Measurements from ENCODE around the gene ANKRD9.

ANKRD9 gene

DNA sequence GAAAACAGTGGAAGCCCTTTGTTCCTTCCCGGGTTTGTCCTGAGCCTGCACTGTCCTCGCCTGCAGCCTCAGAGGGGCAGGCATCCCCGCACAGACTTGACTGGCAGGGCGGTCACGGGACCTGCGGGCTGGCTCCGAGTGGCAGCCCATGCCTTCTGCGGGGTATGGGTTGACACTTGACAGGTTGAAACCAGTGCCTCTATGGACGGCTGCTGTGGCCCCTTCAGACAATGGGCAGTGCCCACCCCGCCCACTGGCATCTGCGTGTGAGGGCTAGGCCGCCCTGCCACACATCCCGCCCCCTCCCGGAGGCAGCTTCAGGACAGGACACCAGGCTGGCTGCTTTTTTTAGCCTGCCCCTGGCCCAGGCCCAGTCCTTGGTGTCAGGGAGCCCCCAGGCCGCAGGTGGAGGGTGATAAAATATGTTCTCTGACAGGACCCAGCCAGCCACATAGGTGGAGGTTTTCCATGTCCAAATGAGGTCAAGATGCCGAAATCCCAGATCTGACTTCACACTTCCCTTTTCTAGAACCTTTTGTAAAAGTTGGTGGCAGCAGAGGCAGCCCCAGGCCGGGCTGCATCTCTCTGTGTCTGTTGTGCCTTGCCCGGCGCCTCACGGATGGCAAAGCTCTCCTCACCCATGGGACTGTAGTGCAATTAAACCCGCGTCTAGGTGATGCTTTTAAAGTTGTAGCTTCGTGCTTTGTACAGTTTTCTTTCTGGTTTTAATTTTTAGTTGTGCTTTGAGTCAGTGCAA lies 10.0 kb downstream of the ANKRD9 start:
- no peak for DNase-seq (ENCODE audit: low read depth in 2 of 3, low spot score in 2 of 3)

- DNase-seq (ENCODE audit: low read depth in 2 of 3, low spot score in 2 of 3): no peak
Observed at GRCh38 chr14:102498678-102499265, 10.8 kb downstream of the ANKRD9 start.

DNA sequence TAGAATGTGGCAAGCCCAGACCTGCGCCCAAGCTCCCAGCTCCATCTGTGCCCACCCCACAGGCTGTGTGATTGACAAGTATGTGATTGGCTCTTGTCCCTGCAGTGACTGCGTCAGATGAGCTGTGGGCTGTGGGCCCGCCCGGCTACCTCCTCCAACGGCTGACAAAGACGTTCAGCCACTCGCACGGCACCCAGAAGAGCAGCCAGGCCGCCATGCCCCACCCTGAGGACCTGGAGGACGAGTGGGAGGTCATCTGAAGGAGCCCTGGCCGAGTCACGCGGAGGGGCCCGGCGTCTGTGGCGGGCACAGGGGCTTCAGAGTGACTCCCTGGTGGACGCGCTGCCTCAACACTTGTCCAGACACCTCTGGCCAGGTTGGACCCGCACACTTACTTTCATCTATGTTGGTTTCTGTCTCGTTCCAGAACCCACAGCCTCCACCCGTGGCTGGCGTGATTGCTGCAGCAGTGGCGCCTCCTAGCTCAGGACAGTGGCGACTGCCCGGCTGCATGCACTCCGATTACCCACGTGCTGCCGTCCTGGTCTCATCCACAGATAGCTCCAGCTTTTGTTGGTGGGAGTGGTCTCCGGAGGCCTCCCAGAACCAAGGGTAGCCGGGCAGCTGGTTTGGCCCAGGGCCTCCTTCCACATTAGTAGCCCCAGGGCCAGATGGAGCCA lies 11.4 kb downstream of the ANKRD9 start:
- DNase-seq (ENCODE audit: low read depth in 2 of 3, low spot score in 2 of 3): no peak

DNA sequence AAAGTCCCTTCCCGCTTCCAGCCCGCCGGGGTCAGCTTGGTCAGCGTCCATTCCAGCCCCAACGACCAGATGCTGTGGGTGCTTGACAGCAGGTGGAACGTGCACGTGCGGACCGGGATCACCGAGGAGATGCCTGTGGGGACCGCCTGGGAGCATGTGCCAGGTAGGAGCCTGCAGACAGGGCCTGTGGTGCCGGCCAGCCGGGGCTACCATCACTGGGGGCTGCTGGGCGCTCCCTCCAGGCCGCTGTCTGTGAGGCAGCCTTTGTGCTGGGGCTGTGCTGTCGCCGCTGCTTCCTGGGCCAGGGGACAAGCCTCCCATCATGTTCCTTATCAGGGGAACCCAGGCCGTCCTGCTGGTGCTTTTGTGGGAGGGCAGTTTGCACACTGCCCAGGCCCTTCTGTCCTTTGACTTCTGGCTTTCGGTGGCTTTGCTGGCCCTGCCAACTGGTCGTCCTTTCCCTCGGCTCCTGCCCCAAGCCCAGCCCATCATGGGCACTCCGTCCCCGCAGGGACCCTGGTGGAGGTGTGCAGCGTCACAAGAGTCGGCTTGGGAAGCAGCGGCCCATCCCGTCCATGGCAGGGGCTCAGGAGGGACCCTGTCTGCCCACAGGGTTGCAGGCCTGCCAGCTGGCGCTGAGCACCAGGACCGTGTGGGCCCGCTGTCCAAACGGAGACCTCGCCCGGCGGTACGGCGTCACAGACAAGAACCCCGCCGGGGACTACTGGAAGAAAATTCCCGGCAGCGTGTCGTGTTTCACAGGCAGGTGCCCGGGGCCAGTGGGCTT lies 12.4 kb downstream of the ANKRD9 start:
- DNase-seq (ENCODE audit: low read depth in 2 of 3, low spot score in 2 of 3): no peak

GRCh38 chr14:102496331-102496691 lies 13.3 kb downstream of the ANKRD9 start:
- DNase-seq (ENCODE audit: low read depth in 2 of 3, low spot score in 2 of 3): no peak

GRCh38 chr14:102495491-102496330 lies 13.9 kb downstream of the ANKRD9 start:
- no peak for DNase-seq (ENCODE audit: low read depth in 2 of 3, low spot score in 2 of 3)

GRCh38 chr14:102493585-102493984 lies 16.0 kb downstream of the ANKRD9 start:
- no peak for DNase-seq (ENCODE audit: low read depth in 2 of 3, low spot score in 2 of 3)

GRCh38 chr14:102493096-102493495 lies 16.5 kb downstream of the ANKRD9 start:
- DNase-seq (ENCODE audit: low read depth in 2 of 3, low spot score in 2 of 3): no peak

DNA sequence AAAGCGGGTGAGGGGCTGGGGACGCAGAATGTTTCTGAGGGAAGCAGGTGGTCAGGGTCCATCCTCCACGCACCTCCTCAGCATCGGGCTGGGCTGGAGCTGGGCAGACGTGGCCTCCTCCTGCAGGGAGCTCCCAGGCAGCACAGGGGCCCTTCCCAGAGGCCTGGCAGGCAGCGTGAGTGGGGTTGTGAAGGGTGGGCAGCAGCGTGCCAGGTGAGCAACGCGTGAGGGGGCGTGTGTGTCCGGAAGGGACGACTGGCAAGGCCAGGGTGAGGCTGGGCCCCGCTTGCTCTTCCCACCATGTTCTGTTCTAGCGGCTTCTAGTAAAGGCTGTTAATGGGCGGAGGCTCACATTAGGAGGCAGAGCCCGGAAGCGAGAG lies 17.1 kb downstream of the ANKRD9 start:
- DNase-seq (ENCODE audit: low read depth in 2 of 3, low spot score in 2 of 3): no peak

GRCh38 chr14:102491786-102492530 lies 17.6 kb downstream of the ANKRD9 start:
- no peak for DNase-seq (ENCODE audit: low read depth in 2 of 3, low spot score in 2 of 3)

- DNase-seq (ENCODE audit: low read depth in 2 of 3, low spot score in 2 of 3): no peak
Observed at GRCh38 chr14:102491366-102491765, 18.2 kb downstream of the ANKRD9 start.

DNA sequence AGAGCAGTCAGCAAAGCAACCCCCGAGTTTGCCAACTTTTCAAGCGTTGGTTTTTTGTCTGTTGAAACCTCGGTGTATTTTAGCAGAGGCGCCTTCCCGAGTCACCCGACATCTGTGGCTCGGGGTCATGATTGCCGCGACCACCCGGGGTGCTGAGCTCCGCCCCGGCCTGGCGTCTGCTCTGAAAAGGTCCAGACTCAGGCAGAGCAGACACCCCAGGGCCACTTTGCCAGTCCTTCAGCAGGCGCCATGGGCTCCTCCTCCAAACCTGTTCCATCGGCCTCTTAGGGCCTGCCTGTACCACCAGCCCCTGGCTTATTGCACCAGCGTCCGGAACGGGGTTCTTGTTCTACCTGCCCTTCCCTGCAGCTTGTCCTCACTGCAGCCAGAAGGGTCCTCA lies 19.1 kb downstream of the ANKRD9 start:
- no peak for DNase-seq (ENCODE audit: low read depth in 2 of 3, low spot score in 2 of 3)

GRCh38 chr14:102487204-102487577 lies 22.4 kb downstream of the ANKRD9 start:
- DNase-seq (ENCODE audit: low read depth in 2 of 3, low spot score in 2 of 3): no peak

GRCh38 chr14:102486513-102487203 lies 22.9 kb downstream of the ANKRD9 start:
- no peak for DNase-seq (ENCODE audit: low read depth in 2 of 3, low spot score in 2 of 3)

DNA sequence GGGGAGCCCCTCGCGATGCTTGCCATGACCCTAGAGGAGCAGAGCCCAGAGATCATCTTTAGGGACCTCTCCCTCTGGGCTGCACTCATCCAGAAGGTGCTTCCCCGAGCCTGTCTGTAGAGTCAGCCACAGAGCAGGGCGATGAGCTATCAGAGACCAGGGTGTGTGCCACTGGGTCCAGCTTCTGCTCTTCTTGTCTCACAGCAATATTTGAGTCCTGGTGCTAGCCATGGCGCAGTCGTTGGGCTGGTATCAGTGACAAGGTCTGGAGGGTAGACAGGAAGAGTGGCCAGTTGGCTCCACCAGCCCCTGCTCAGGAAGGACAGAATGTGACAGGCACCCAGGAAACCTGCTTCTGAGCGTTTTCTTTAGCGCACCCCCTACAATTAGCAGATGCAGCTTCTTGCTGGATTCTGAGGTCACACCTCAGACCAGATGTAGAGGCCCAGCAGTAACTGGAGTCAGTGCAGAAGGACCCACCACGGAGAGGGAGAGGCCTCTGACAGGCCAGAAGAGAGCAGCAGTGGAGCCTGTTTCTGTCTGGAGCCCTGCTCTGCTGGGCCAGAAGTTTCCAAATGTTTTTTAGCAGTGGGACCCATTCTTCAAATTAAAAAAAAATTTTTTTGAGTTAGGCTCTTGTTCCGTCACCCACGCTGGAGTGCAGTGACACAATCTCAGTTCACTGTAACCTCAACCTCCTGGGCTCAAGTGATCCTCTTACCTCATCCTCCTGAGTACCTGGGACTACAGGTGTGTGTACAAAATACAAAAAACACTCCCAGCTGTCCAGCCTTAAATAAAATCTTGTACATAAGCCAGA lies 23.7 kb downstream of the ANKRD9 start:
- DNase-seq (ENCODE audit: low read depth in 2 of 3, low spot score in 2 of 3): no peak

DNA sequence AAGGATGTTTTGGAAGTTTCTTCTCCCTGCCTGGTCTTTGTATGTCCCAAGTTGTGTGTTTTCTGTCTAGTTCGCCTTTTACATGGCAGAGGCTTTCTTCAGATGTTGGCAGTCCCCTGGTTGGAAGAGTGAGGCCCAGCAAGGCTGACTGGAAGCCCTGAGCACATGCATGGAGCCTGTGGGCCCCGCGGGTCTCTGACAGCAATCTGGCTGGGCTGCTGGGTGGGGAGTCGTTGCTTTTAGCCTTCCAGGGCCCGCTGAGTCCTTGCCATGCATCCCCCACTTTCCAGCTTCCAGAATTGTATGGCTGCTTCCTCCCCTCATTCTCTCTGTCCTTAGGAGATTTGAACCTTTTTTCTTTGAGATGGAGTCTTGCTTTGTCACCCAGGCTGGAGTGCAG lies 25.3 kb downstream of the ANKRD9 start:
- no peak for DNase-seq (ENCODE audit: low read depth in 2 of 3, low spot score in 2 of 3)

DNA sequence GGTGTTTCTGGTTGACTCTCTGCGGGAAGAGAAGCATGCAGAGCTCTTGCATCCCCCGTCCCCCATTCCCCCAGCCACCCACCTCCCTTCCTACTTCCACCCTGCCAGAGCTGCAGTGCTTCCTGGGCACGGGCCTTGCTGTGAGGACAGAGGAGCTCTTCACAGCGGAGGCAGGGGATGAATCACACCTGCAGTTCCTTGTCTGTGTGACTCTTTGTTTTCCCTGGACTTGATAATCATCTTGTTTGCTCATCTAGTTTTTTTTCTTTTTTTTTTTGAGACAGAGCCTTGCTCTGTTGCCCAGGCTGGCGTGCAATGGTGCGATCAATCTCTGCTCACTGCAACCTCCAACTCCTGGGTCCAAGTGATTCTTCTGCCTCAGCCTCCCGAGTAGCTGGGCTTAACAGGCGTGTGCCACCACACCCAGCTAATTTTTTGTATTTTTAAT lies 27.8 kb downstream of the ANKRD9 start:
- no peak for DNase-seq (ENCODE audit: low read depth in 2 of 3, low spot score in 2 of 3)

DNA sequence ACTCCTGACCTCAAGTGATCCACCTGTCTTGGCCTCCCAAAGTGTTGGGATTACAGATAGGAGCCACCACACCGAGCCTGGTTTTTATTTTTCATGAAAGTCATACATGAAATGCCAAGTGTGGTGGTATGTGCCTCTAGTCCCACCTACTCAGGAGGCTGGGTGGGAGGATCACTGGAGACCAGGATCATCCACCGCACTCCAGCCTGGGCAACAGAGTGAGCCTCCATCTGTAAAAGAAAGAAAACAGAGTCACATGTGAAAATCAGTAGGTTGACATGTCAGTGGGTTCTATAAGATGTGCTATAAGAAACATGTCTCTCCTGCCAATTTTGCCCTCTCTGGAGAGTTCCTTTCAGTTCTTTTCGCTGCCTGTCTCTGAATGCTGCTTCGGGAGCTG lies 28.2 kb downstream of the ANKRD9 start:
- no peak for DNase-seq (ENCODE audit: low read depth in 2 of 3, low spot score in 2 of 3)

- no peak for DNase-seq (ENCODE audit: low read depth in 2 of 3, low spot score in 2 of 3)
Observed at GRCh38 chr14:102479777-102480176, 29.8 kb downstream of the ANKRD9 start.

All from activated CD8-positive, alpha-beta memory T cell treated with anti-CD3 and anti-CD28 coated beads for 48 hours (primary cell).